DOHH2 (cell line): Measurements from ENCODE around the gene OLFM3.

Experiments
- CTCF ChIP-seq: fragments of 200-600 bp; sonication (generic); IDR thresholded peaks from one replicate; pipeline ENCODE4 v1.5.1; 2014; ENCODE audit warnings: antibody characterized with exemption, mild to moderate bottlenecking, low read depth, low read length; ENCODE audit not compliant: poor library complexity, severe bottlenecking
- EZH2phosphoT487 ChIP-seq: fragments of 200-600 bp; sonication (generic); IDR thresholded peaks from 2 replicates; pipeline ENCODE4 v1.6.1; 2017; ENCODE audit warnings: borderline replicate concordance, mild to moderate bottlenecking, antibody characterized with exemption, low read length, moderate library complexity, mixed read lengths

GRCh38 chr1:101907264-101907663, 89.5 kb downstream of the OLFM3 start:
- TF ChIP-seq CTCF = no peak
- no peak for TF ChIP-seq EZH2phosphoT487
